GM18498 (cell line): Measurements from ENCODE around the gene GET4.
"Not testable (repeated sequence)": the region's sequence is repeated elsewhere in the genome, so short reads cannot be mapped to it uniquely, and the experiment has no call there.

Experiments
- ATAC-seq: cut with Tn5 transposase; IDR thresholded peaks from one replicate; pipeline ENCODE4 v1.9.1; 2021; ENCODE audit warnings: mild to moderate bottlenecking, moderate library complexity; ENCODE audit not compliant: unreplicated experiment

The GET4 gene

DNA sequence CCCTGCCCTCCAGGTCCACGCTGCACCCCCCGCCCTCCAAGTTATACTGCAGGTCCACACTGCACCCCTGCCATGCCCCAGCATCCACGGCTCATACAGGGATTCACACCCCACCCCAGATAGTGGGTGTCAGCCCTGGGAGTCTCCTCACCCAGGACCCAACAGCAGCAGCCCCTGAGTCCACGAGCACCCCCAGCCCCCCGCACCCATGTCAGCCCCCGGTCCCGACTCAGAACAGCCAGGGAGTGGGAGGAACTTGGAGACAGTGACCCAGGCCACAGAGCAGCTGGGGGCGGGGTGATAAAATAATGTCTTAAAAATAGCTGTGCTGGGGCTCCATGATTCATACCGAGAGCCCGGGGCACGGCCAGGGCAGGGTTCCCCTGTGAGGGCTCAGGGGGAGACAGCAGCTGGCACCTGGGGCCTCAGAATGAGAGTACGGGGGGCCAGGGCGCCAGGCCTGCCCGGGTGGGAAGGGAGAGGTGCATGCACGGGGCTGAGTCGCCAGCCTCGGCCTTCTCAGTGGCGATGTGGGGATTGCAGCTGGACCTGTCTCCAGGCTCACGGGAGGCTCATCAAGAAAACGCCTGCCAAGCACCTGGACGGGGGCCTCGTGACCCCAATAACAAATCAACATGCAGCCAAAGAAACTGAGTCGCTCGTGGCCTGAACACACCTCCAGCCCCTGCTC, 48.3 kb downstream of the GET4 start:
- ATAC-seq, result peak; percentile 49

DNA sequence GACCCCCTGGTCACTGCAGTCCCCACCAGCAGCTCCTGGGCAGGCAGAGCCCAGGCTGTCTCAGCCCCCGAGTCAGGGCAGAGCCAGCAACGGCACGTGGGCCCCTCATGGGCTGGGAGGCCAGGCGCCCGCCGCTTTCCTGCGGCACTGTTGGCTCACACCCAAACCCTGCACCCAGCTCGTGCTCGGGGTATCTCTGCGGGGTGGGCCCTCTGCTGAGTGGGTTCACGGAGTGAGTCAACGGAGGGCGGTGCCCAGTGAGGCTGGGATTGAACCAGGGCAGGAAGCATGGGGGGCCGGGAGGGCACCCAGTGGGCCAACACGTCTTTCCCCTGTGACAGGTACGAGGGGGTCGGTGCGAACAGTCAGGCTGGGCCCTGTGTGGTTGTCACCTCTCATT, 49.2 kb downstream of the GET4 start:
- no peak for ATAC-seq

DNA sequence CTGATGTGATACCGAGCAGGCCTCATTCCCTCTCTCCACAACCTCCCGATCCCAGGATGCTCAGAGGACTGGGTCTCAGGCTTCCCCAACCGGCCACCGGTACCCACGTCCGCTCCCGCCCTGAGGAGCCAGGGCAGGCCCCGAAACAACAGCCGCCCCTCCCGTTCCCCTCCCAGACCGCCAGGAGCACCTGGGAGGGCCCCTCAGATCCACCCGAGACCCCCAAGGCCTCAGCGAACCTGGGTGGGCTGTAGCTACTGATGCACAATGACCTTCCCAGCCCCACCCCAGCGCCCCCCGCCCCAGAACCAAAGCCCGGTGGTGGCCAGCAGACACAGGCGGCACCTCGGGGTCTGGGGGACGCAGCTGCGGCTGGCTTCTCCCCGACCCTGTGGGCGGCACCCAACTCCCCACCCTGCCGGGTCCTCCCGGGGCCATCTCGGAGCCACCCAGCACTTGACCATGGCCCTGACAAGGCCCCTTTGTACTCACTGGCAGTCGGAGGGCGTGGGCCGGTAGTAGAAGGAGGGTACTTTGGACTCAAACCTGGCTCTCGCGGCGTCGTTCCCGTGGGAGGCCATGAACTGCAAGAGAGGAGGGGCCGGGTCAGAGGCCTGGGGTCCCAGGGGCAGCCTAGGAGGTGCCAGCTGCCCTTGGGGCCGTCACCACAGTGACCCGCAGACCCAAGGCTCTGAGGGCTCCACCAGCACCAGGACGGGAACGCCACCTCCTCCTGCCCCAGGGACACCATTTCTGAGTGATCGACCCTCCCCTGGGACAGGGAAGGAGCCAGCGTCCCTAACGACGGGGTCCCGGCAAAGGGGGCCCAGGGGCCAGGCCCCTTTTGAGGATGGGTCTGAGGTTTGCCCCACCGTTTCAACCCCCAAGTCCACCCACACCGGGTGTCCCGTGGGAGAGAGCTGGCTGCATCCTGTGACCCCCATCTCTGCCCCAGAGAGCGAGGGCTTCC, 50.0 kb downstream of the GET4 start:
- no peak for ATAC-seq

DNA sequence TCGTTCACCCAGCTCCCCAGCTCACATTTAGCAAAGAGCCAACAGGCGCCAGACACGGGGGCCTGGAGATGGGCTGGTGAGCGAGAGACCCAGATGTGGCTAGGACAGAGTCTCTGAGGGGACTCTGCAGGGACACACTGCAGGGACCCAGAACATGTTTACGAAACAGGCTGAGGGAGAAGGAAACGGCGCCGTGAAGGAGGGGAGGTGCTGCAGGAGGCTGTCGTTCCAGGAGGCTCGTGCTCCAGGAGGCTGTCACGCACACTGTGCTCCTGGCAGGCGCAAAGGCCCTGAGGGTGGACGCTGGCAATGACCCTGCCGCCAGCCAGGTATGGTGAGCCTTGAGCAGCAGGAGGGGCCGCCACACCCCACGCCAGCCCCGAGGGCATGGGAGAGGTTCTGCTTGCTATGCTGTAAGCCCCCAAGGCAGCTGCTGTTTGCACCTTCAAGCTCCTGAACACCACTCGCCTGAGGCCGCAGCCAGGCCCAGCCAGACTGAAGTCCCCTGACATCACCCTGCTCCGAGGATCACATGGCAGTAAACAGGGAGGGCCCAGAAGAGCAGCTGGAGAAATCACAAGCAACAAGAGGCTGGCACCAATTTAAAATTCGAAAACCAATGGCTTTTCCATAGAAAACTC, 50.8 kb downstream of the GET4 start:
- ATAC-seq, result no peak

DNA sequence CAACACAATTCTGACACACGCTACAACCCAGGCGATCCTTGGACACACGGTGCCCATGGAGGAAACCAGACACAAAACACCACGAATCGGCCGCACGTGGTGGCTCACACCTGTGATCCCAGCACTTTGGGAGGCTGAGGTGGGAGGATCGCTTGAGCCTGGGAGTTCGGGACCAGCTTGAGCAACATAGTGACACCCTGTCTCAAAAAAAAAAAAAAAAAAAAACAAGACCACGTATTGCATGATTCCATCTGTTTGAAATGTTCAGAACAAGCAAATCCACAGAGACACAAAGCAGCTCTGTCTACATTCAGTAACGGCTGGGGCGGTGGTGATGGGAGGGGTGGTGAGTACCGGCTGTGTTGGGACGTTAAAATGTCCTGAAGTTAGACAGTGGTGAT, 53.0 kb downstream of the GET4 start:
- ATAC-seq, result no peak

DNA sequence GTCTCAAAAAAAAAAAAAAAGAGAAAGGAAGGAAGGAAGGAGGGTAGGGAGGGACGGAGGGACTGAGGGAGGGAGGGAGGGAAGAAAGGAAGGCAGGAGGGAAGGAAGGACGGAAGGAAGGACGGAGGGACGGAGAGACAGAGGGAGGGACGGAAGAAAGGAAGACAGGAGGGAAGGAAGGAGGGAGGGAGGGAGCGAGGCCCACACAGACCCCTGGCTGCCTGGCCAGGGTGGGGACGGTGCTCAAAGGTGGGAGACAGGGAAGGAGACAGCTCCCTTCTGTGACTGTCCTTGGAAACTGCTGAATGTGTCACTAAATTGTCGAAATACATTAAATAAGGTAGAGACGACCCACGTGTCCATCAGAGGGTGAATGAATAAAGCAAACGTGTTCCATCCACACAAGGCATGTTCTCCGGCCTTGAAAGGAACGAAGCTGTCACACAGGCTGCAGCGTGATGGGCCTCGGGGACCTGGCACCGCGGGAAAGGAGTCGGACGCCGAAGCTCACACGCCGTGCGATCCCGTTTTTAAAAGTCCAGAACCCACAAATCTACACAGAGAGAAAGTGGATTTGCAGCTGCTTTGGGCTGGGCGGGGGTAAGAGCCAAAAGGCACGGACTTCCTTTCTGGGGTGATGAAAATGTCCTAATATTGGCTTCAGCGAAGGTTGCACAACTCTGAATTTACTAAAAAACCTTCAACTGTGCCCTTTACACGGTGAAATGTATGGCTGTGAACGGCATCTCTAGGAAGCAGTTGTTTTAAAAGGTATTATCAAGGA, 54.8 kb downstream of the GET4 start:
- ATAC-seq, result no peak

DNA sequence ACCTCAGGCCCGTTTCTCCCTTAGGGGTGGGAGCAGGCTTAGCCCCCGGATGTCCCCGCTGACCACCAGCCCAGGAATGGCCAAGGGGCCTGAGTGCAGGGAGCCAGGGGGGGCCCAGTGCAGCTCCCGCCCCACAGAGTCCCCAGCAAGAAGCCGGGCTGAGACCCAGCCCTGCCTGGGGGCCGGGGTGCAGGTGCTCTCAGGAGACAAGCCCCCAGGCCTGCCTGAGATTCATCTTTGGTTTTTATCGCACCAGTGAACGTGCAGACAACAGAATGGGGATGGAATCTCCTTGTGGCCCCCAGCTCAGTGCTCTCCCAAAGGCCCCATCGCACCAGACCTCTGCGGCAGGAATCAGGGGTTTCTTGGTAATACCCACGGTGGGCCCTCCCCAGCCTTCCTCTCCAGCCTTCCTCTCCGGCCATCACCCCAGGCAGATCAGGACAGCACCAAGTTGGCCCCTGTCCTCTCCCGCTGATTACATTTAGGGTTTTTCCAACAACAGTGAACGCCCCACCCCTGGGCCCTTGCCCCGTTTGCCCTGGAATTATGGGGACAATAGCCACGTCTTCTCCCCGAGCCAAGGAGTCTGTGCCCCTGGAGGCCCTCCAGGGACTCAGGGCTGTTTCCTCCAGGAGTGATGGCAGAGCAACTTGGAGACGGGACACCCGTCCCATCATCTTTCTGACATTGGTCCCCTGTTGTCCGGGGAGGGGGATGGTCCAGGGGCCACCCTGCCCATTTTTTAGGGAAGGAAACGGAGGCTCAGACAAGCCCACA, 55.7 kb downstream of the GET4 start:
- ATAC-seq, result no peak

DNA sequence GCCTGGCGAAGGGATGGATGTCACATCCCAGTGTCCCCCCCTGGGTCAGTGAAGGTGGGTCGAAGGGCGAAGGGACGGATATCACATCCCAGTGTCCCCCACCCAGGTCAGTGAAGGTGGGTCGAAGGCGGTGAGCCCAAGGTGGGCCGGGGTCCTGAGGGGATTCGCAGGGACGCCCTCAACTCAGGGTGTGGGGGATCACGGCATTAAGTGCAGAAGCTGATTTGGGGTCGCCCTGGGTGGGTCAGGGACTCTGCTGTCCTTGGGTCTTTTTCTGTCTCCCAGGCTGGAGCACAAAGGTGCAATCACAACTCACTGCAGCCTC, 56.3 kb downstream of the GET4 start:
- no peak for ATAC-seq

DNA sequence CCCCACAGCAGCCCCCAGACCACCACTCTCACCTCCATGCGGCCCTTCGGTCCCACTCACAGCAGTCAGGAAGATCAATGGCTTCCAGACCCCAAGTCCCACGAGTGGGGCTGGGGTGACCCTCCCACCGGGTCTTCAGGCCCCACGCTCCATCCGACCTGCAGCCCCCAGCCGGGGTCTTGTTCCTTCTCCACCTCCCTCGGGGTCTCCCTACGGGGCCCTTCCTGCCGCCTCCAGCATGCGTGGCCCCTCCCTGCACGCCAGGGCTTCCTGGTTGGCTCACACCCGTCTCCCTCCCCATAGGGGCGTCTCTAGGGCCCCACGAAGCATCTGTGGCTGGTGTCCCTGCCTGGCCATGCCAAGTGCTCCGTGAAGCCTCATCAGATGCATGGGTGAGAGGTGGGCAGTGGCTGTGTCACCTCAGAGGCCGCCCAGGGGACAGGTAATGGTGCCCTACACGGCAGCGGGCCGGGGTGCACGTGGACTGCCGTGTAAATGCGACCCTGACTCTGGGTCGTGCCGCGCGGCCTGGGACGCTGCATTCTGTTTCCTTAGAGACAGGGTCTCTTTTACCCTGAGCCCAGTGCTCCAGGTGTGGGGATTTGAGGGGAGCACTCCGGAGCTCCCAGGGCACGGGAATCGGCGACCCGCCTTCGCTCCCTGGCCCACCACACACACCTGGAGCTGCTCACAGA, 58.3 kb downstream of the GET4 start:
- ATAC-seq, result no peak

DNA sequence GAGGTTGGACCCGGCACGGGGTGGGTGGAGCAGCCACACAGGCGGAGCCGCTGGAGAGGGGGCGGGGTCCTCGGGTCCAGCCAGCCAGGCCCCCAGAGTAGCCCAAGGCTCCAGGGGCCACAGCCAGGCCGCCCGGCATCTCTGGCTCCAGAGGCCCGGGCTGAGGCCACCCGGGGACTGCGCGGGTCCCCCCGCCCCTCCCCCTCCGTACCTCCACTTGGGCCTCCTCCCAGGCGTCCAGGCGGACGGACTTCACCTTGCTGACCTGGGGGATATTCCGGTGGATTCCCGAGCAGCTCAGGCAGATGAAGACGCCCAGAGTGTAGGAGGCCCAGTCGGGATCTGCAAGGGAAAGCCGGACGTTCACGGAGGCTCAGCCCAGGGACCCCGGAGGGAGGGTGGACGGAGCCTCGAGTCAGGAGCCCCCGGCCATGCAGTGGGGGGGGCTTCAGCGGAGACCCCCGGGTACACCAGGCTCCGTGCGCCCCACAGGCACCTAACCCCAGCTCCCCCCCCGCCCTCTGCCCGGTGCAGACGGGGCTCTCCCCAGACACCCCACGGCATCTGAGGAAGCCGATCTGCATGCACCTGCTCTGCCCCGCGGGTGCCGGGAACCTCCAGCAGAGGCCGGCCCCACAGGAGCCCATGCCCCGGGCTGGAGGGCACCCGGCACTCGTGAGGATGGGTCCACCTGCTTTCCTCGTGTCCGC, 59.0 kb downstream of the GET4 start:
- ATAC-seq, result no peak

DNA sequence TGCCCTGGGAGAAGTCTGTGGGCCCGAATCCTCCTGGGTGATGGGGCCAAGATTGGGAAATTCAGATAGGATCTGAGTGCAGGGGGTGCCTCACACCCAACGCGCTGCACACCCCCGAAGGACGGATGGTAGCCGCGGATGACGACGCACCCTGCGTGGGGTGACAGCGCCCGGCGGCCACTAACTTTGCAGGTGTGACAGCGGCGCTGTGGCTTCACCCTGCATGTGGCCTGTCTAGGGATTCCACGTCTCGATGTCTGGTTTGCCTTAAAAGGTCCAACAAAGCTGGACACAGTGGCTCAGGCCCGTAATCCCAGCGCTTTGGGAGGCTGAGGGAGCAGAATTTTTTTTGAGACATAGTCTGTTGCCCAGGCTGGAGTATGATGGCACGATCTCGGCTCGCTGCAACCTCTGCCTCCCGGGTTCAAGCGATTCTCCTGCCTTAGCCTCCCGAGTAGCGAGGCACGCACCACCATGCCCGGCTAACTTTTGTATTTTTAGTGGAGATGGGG, 59.6 kb downstream of the GET4 start:
- ATAC-seq, result no peak

DNA sequence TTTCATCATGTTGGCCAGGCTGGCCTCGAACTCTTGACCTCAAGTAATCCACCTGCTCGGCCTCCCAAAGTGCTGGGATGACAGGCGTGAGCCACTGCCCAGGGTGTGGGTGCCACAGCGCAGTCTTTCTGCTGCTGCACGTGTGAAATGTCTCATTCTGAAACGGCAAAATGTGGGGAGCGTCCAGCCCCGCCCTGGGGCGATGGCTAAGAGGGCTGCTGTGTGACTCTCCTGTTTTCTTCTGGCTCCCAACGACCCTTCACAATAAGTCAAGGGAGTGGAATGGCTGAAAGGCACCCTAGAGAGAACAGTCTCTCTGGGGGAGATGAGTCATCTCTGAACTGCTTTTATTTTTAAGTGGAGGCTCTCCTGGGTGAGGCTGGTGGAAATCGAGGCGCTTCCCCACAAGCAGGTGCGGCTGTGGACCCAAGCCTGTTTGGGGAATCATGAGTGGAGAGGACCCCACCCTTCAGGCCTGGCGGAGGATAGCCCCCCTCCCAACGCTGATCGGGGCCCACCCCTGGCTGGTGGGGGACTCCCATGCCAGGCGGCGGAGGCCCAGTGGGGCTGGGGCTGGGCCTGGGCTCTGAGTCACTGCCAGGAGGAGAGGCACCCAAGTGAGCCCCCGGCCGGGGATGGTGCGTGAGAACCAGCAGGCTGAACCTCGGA, 60.2 kb downstream of the GET4 start:
- ATAC-seq, result peak; percentile 77

DNA sequence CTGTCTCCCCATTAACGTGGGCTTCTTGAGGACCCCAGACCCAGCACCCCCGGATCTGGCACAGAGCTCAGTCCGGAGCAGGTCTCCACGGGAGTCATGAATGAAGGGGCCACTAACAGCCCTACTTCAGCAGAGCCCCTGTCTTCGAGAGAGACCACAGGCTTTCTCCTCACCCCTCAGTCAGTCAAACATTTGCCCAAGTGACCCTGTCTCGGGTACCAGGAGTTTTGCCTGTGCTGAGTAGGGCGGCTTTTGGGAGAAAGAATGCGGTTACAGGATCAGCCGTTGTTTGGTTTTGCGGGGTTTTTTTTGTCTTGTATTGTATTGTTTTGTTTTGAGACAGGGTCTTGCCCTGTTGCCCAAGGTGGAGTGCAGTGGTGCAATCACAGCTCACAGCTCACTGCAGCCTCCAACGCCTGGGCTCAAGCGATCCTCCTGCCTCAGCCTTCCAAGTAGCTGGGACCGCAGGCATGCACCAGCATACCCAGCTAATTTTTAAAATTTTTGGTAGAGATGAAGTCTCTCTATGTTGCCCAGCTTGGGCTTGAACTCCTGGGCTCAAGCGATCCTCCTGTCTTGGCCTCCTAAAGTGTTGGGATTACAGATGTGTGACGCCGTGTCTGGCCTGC, 61.6 kb downstream of the GET4 start:
- no peak for ATAC-seq

DNA sequence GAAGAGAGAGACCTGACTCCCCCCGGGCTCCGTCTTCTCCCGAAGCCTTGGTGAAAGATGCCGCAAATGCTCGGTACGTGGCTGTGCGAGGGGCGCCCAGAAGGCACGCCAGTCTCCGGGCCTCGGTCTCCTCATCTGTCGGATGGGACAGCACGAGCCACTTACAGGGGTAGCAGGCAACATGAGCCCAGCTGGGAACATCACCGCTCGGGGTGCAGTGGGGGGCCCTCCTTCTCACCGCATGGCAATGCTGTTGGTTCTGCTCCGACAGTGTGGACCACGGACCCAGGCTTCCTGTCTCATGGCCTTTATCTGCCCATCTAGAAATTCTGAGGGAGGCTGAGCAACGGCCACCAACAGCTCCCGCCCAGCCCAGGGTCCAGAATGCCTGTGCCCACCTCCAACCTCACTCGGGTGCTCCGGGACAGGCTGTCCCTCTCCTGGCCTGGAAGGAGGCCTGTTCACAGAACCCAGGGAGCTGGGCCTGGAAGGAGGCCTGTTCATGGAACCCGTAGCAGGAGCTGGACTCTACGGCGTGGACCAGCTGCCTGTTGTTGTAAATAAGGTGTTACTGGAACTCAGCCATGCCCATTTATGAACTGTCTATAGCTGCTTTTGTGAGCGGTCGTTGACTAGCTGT, 62.3 kb downstream of the GET4 start:
- ATAC-seq, result no peak

DNA sequence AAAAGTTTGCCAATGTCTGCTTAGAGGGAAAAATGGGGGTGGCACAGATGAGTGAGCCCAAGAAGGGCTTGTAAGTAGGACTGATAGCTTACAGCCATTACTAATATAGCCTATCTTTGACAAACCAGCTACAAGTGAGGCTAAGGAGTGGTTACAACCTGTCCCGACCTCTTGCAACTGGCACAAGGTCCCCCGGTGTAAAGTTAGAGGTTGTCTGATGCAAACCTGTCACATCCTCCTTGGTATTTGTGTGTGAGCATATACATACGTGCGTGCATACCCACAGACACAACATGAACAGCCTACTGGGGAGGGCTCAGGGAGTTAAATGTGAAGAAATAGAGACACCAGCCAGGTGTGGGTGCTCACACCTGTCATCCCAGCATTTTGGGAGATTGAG, 63.5 kb downstream of the GET4 start:
- ATAC-seq, result no peak

DNA sequence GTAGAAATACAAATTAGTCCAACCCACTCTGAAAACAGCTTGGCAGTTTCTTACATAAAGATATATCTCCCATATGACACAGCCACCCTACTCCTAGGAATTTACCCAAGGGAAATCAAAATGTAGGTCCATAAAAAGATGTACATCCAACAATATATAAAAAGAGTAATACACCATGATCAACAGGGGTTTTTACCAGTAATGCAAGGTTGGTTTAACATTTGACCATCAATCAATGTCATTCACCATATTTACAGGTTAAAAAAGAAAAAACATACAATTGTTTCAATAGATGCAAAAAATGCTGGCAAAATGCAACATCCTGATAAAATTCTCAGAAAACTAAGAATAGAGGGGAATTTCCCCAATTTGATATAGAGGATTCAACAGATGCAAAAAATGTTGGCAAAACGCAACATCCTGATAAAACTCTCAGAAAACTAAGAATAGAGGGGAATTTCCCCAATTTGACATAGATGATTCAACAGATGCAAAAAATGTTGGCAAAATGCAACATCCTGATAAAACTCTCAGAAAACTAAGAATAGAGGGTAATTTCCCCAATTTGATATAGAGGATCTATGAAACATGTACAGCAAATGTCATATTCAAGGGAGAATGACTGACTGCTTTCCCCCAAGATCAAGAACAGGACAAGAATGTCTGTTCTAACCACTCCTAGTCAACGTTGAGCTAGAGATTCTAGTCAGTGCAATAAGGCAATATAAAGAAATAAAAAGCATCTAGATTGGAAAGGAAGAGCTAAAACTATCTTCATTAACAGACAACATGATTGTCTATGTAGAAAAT, 64.5 kb downstream of the GET4 start:
- no peak for ATAC-seq

DNA sequence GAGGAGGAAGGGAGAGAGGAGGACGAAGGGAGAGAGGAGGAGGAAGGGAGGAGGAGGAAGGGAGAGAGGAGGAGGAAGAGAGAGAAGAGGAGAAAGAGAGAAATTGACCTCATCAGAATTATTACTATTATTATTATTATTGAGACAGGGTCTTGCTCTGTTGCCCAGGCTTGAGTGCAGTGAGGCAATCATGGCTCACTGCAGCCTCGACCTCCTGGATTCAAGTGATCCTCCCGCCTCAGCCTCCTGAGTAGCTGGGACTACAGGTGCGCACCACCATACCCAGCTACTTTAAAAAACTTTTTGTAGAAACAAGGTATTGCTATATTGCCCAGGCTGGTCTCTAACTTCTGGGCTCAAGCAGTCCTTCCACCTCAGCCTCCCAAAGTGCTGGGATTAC, 67.4 kb downstream of the GET4 start:
- ATAC-seq, result not testable (repeated sequence)
